Panc1 (cell line): ENCODE data around the gene PDZD2. TPM values are rescaled to one million over a fixed set of nuclear protein-coding genes. Genes with fewer than 3 reads are reported as not detected.

Experiments used
- ATAC-seq: fragments of 200-7000 bp; cut with Tn5 transposase; 2 replicates; pipeline ENCODE4 v1.9.1; 2020; ENCODE audit warnings: mild to moderate bottlenecking, moderate library complexity
- BruUV-seq: library from RNA; stranded (reverse); fragments of 400-500 nt; replicated peaks from 2 replicates; lab custom pipeline; 2021; lab: Mats Ljungman, UMichigan
- CTCF ChIA-PET: fragments of 300-600 bp; sonication (Branson Sonifier 250); formaldehyde crosslinking; loops from one replicate; lab custom pipeline; 2022; ENCODE audit warnings: antibody characterized with exemption; lab: Charles Lee
- POLR2A ChIA-PET: fragments of 300-600 bp; sonication (Branson Sonifier 250); formaldehyde crosslinking; loops from one replicate; lab custom pipeline; 2022; ENCODE audit warnings: antibody characterized with exemption; lab: Charles Lee
- DNase-seq: peaks from one replicate; pipeline ENCODE4 v3.0.0-alpha.2; 2010; ENCODE audit warnings: low read depth, low spot score
- H3K27ac ChIP-seq: 2 replicates; pipeline ENCODE4 v1.5.1; 2011; ENCODE audit warnings: mild to moderate bottlenecking, low read length, inconsistent platforms
- H3K27me3 ChIP-seq: fragments of 200-500 bp; sonication (Bioruptor generic); 2 replicates; pipeline ENCODE4 v1.6.0; 2014; ENCODE audit warnings: low read length, inconsistent platforms; ENCODE audit not compliant: control insufficient read depth, insufficient read depth
- H3K36me3 ChIP-seq: fragments of 200-500 bp; sonication (Bioruptor generic); 2 replicates; pipeline ENCODE4 v1.5.1; 2014; ENCODE audit warnings: inconsistent platforms, mild to moderate bottlenecking, low read length, moderate library complexity; ENCODE audit not compliant: control insufficient read depth, insufficient read depth
- H3K4me1 ChIP-seq: 2 replicates; pipeline ENCODE4 v1.5.1; 2011; ENCODE audit warnings: inconsistent platforms, mild to moderate bottlenecking, low read length, moderate library complexity; ENCODE audit not compliant: control insufficient read depth, insufficient read depth
- H3K4me3 ChIP-seq, 2 experiments: 2 replicates each; pipeline ENCODE4 v1.5.1; 2011 to 2012; ENCODE audit warnings: low read depth in 2 of 2, low read length in 2 of 2, mild to moderate bottlenecking in 2 of 2, inconsistent platforms in 1 of 2, moderate library complexity in 1 of 2
- H3K9me3 ChIP-seq: fragments of 200-500 bp; sonication (Bioruptor generic); 2 replicates; pipeline ENCODE4 v1.5.1; 2014; ENCODE audit warnings: low read depth, mild to moderate bottlenecking, inconsistent platforms, low read length, moderate library complexity; ENCODE audit not compliant: control insufficient read depth, insufficient read depth
- CTCF ChIP-seq: fragments of 450-650 bp; IDR thresholded peaks from 2 replicates; pipeline ENCODE4 v1.5.1; 2017; ENCODE audit warnings: mild to moderate bottlenecking
- POLR2AphosphoS5 ChIP-seq: IDR thresholded peaks from 2 replicates; pipeline ENCODE4 v1.6.1; 2012; ENCODE audit warnings: mild to moderate bottlenecking, low read depth, low read length, moderate library complexity
- REST ChIP-seq, 2 experiments: IDR thresholded peaks; 2 replicates each; pipeline ENCODE4 v1.6.1; 2011 to 2012; ENCODE audit warnings: low read depth in 2 of 2, control low read depth in 1 of 2, low read length in 1 of 2, mild to moderate bottlenecking in 1 of 2, moderate library complexity in 1 of 2; ENCODE audit not compliant: insufficient read depth in 1 of 2
- SIN3A ChIP-seq: IDR thresholded peaks from 2 replicates; pipeline ENCODE4 v1.6.1; 2012; ENCODE audit warnings: low read depth, mild to moderate bottlenecking, low read length, moderate library complexity, borderline replicate concordance; ENCODE audit not compliant: insufficient read depth
- TCF7L2 ChIP-seq: IDR thresholded peaks from 2 replicates; pipeline ENCODE4 v1.6.1; 2011; ENCODE audit warnings: mild to moderate bottlenecking, low read depth, low read length, inconsistent platforms
- in situ Hi-C: cut with HindIII; loops from 2 replicates; pipeline ENCODE4 v1.10.0; 2016; ENCODE audit warnings: low sequenced_read_pairs, low pct_unique_long_range_greater_than_20kb
- intact Hi-C: fragments of 100-400 bp; cut with micrococcal nuclease; formaldehyde crosslinking; loops from one replicate; pipeline ENCODE4 v1.10.0; 2022; ENCODE audit not compliant: unreplicated experiment
- total RNA-seq: library from RNA; stranded (reverse); gene quantifications from one replicate; pipeline ENCODE4 v1.2.1, GENCODE V29; 2021; ENCODE audit not compliant: unreplicated experiment

PDZD2 gene
- total RNA-seq, 1 experiment from 2014 or later, result 0.10 TPM

- Histone ChIP-seq H3K36me3 (no peaks in the 10 kb centered on the region), H3K4me1 (no peaks in the 10 kb centered on the region), H3K9me3 (no peaks in the 10 kb centered on the region), H3K27ac (no peak overlapping the region), H3K27me3 (no peaks in the 10 kb centered on the region), H3K4me3 (no peak overlapping the region)
- intact Hi-C loops, result no loop called here
- DNase-seq (no peak), ATAC-seq (no peak)
- in situ Hi-C loops, result no loop called here
- TF ChIP-seq REST (IDR thresholded peaks at IDR 0.05; ENCODE audit: insufficient read depth in 1 of 2, low read depth in 2 of 2, low read length in 1 of 2) (no peak), SIN3A (no peak), TCF7L2 (no peak), CTCF (no peak), POLR2AphosphoS5 (no peak)
- BruUV-seq, result no TSS peak
- CTCF ChIA-PET, result no interaction called here
- POLR2A ChIA-PET, result no interaction called here
These were observed 514.8 kb downstream of the PDZD2 start for GRCh38 chr5:32153723-32154122.

GRCh38 chr5:32155211-32155610 lies 516.3 kb downstream of the PDZD2 start:
- H3K36me3 ChIP-seq, result no peaks in the 10 kb centered on the region
- intact Hi-C loops, result no loop called here
- ChIA-PET POLR2A (no interaction called here), CTCF (interaction anchor here (0.6 kb wide), 1 partner anchor 259 kb away, joined by 3 read pairs; no protein-coding TSS in a partner anchor)
- H3K4me3 ChIP-seq, result no peak overlapping the region
- TF ChIP-seq SIN3A (no peak), TCF7L2 (no peak), POLR2AphosphoS5 (no peak), CTCF (no peak)
- H3K9me3 ChIP-seq, result no peaks in the 10 kb centered on the region
- no peak for DNase-seq
- H3K4me1 ChIP-seq, result no peaks in the 10 kb centered on the region; the same call in 1 of the 2 replicates
- H3K27ac ChIP-seq, result no peak overlapping the region
- H3K27me3 ChIP-seq, result no peaks in the 10 kb centered on the region
- ATAC-seq, result no peak
- no TSS peak for BruUV-seq
- in situ Hi-C loops, result no loop called here
